Activated CD8-positive, alpha-beta T cell treated with anti-CD3 and anti-CD28 coated beads for 36 hours (primary cell): ENCODE results near the gene CAMSAP3. TPM values are rescaled to one million over a fixed set of nuclear protein-coding genes. Genes with fewer than 3 reads are reported as not detected.
A peak's percentile ranks its signal among the peaks of the same experiment; 100 is the strongest.

ENCODE experiments used
- ATAC-seq: fragments of 200-7000 bp; cut with Tn5 transposase; one replicate; pipeline ENCODE4 v1.10.0; 2021; ENCODE audit warnings: mild to moderate bottlenecking, moderate library complexity
- CTCF ChIA-PET: fragments of 350-600 bp; sonication (Branson Sonifier 250); formaldehyde crosslinking; loops from one replicate; lab custom pipeline; 2021; ENCODE audit warnings: antibody characterized with exemption; lab: Charles Lee
- POLR2A ChIA-PET: fragments of 350-600 bp; sonication (Branson Sonifier 250); formaldehyde crosslinking; loops from one replicate; lab custom pipeline; 2021; ENCODE audit warnings: antibody characterized with exemption; lab: Charles Lee
- DNase-seq: peaks from one replicate; pipeline ENCODE4 v3.0.0-alpha.2; 2020
- H3K27ac Mint-ChIP-seq: one replicate; pipeline ENCODE4 v1.8.0; 2021; ENCODE audit warnings: mild to moderate bottlenecking, mixed read lengths
- H3K27me3 Mint-ChIP-seq: one replicate; pipeline ENCODE4 v1.8.0; 2021; ENCODE audit warnings: mixed read lengths
- H3K36me3 Mint-ChIP-seq: one replicate; pipeline ENCODE4 v1.8.0; 2021; ENCODE audit warnings: low read depth, mixed read lengths
- H3K4me1 Mint-ChIP-seq: one replicate; pipeline ENCODE4 v1.8.0; 2021; ENCODE audit warnings: low read depth, mixed read lengths
- H3K4me3 Mint-ChIP-seq: one replicate; pipeline ENCODE4 v1.8.0; 2021; ENCODE audit warnings: mild to moderate bottlenecking, moderate library complexity, mixed read lengths
- H3K9me3 Mint-ChIP-seq: one replicate; pipeline ENCODE4 v1.8.0; 2021; ENCODE audit warnings: mixed read lengths
- intact Hi-C: fragments of 100-400 bp; cut with micrococcal nuclease; formaldehyde crosslinking; loops from one replicate; pipeline ENCODE4 v1.10.0; 2022
- total RNA-seq, 2 experiments: library from RNA; stranded (reverse); gene quantifications; one replicate each; pipeline ENCODE4 v1.2.3, GENCODE V29; 2021
- TF ChIP-seq, protein P1 (sequence below): fragments of 200-600 bp; IDR thresholded peaks from one replicate; pipeline ENCODE4 v1.8.0; 2022; ENCODE audit warnings: antibody characterized with exemption, mild to moderate bottlenecking

Gene CAMSAP3
- total RNA-seq, 2 experiments from 2014 or later: 0.25 to 0.63 TPM

DNA sequence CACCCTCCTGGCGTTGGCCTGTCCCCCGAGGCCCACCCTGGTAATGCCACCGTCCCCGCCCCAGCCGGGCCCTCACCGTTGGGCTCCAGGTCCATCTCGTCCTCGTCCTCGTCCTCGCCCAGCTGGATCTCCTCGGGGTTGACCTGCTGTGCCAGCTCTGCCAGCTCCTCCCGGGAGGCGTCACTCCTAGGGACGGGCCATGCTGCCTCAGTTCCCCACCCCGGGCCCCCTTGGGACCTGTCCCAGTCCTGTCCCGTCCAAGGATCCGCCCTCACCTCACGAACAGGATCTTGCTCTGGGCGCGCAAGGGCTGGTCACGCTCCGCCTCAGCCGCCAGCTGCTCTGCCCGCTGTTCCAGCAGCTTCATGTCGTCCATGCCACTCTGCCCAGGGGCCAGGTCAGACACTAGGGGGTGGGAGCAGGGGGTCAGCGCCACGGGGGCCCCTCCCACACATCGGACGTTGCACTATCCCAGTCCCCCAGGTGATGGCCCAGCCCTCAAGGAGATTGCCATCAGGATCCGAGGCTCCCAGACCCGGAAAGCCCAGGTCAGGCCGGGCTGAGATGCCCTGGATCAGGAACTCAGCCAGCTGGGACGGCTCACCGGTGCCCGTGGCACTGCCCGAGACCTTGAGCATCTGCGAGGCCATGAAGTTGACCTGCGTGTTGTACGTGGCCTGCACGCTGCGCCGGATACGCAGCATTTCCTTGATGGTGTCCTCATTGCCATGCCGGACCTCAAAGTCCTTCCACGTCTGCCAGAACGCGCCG, 24.2 kb downstream of the CAMSAP3 start:
- Mint-ChIP-seq H3K9me3 (no peaks in the 10 kb centered on the region), H3K4me1 (no peaks in the 10 kb centered on the region), H3K4me3 (no peak overlapping the region), H3K27me3 (no peaks in the 10 kb centered on the region), H3K27ac (no peak overlapping the region), H3K36me3 (peaks cover 23% of the 10 kb centered on the region)
- ATAC-seq: no peak
- TF ChIP-seq, protein P1, sequence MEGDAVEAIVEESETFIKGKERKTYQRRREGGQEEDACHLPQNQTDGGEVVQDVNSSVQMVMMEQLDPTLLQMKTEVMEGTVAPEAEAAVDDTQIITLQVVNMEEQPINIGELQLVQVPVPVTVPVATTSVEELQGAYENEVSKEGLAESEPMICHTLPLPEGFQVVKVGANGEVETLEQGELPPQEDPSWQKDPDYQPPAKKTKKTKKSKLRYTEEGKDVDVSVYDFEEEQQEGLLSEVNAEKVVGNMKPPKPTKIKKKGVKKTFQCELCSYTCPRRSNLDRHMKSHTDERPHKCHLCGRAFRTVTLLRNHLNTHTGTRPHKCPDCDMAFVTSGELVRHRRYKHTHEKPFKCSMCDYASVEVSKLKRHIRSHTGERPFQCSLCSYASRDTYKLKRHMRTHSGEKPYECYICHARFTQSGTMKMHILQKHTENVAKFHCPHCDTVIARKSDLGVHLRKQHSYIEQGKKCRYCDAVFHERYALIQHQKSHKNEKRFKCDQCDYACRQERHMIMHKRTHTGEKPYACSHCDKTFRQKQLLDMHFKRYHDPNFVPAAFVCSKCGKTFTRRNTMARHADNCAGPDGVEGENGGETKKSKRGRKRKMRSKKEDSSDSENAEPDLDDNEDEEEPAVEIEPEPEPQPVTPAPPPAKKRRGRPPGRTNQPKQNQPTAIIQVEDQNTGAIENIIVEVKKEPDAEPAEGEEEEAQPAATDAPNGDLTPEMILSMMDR: no peak
- intact Hi-C loops: no loop called here
- DNase-seq: no peak
- CTCF ChIA-PET: no interaction called here
- POLR2A ChIA-PET: interaction anchor here (1.4 to 3.3 kb wide), 2 partner anchors 13 to 15 kb away, joined by 3 to 10 read pairs; partner anchors contain the start of gene PCP2

DNA sequence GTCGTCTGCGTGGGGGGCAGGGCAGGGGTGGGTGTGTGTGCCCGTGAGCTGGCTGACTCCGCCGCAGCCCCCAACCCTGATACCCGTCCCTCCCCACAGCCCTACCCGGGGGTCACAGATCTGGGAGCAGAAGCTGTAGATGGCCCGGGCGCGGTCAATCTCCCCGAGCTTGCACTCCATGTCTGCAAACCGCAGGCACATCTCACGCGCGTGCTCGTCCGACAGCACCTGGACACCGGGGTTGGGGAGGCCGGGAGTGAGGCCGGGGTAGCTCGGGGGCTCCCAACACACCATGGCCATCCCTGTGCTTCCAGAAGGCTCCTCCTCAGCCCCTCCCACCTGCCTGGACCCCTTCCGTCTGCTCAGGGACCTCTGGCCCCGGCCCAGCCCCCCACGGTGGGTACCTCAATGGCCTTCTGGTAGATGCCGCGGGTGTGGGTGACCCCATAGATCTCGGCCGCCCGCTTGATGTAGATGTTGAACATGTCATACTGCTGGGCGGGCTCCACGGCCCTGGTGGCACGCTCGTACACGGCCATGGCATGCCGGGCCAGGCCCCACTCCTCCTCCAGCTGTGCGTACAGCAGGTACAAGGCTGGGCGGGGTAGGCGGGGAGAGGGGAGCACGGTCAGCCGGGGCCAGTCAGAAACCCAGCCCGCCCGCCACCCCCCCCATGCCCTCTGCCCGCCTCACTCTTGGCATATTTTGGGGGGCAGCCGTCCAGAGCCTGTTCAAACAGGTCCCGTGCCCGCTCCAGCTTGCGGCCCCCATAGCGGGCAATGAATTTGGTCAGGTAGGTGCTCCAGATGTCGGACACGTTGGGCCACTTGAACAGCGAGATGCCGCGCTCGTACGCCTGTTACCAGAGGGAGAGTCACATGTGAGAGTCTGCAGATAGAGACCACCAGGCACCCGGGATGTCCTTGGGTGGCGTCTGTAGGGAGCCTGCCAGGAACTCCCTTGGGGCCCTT, 25.1 kb downstream of the CAMSAP3 start:
- POLR2A ChIA-PET: interaction anchor here (0.6 to 1.4 kb wide), 3 partner anchors 13 to 385 kb away, joined by 3 to 4 read pairs (median 3); partner anchors contain the start of genes PCP2 and STXBP2
- intact Hi-C loops: no loop called here
- H3K4me1 Mint-ChIP-seq: no peaks in the 10 kb centered on the region
- H3K27ac Mint-ChIP-seq: no peak overlapping the region
- no peaks in the 10 kb centered on the region for H3K27me3 Mint-ChIP-seq
- no peaks in the 10 kb centered on the region for H3K9me3 Mint-ChIP-seq
- DNase-seq (no peak), ATAC-seq (no peak)
- no peak overlapping the region for H3K4me3 Mint-ChIP-seq
- TF ChIP-seq, protein P1: no peak
- peaks cover 23% of the 10 kb centered on the region for H3K36me3 Mint-ChIP-seq
- CTCF ChIA-PET: no interaction called here

DNA sequence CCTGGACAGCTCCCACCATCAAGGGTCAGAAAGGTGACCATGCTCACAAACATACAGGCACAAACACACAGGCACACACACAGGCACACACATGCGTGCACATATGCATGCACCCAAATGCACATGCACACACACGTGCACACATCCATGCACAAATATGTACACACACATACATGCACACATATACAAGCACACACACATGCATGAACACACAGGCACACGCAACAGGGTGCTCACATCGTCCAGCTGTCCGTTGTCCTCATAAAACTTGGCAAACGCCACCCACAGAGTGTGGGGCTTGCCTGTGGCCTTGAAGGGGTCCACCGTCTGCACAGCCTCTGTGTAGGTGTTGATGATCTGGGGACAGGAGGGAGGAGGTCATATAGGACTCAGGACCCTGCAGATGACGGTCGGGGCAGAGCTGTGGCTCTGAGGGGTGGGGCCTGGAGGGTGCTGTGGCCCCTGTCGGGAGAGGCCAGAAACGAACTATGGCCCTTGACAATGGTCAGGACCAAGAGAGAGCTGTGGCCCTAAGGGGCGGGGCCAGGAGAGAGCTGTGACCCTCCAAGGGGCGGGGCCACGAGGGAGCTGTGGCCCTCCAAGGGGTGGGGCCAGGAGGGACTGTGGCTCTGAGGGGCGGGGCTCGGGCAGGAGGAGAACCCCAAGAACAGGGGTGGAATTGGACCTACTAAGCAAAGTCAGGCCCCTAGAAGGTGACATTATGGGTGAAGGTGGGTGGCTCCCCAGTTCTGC, 27.4 kb downstream of the CAMSAP3 start:
- TF ChIP-seq, protein P1: no peak
- no peak for DNase-seq
- no peaks in the 10 kb centered on the region for H3K9me3 Mint-ChIP-seq
- peak; percentile 74 for ATAC-seq
- no peak overlapping the region for H3K4me3 Mint-ChIP-seq
- peaks cover 18% of the 10 kb centered on the region for H3K36me3 Mint-ChIP-seq
- CTCF ChIA-PET: interaction anchor here (0.6 kb wide), 1 partner anchor 246 kb away, joined by 3 read pairs; no protein-coding TSS in a partner anchor
- intact Hi-C loops: no loop called here
- POLR2A ChIA-PET: interaction anchor here (1.0 kb wide), 1 partner anchor 10 kb away, joined by 4 read pairs; the partner anchor contains the start of gene PCP2
- H3K4me1 Mint-ChIP-seq: peaks cover 11% of the 10 kb centered on the region
- no peak overlapping the region for H3K27ac Mint-ChIP-seq
- no peaks in the 10 kb centered on the region for H3K27me3 Mint-ChIP-seq

DNA sequence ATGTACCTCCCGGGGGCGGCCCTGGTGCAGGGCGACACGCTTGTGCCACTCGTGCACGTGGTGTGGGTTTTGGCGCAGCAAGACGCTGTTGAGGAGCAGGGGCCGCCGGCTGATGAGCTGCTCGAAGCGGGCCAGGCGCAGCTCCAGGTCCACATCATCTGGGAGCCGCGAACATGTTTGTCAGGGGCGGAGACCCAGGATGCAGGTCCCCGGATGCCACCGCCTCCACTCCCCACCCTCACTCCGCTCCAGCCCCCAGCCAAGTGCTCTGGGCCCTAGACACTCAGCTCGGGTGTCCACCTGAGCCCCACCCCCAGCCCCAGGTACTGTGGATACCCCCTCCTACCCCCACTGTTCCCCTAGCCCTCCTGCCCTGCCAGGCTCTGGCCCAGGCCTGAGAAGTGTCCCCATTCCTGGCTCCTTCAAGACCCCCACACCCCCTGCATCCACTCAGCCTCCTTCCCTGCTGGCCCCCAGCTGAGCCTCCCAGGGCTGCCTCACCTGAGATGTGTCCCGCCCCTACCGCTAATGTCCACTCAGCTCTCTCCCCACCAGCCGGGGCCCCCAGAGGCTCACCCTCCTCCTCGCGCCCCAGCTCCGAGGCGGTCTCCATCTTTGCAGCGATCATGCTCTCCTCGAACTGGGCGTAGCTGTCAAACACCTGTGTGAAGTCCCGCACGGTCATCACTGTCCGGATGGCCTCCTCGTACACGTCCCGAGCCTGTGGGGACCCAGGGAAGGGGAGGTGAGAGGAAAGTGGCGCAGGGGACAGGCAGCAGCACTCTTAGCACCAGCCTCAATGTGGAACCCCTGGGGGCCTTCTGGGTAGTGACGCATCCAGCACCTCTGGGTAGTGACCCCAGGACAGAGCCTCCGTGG, 28.3 kb downstream of the CAMSAP3 start:
- Mint-ChIP-seq H3K4me1 (peaks cover 19% of the 10 kb centered on the region), H3K27me3 (no peaks in the 10 kb centered on the region), H3K9me3 (no peaks in the 10 kb centered on the region), H3K36me3 (peaks cover 14% of the 10 kb centered on the region), H3K4me3 (no peak overlapping the region), H3K27ac (no peak overlapping the region)
- ATAC-seq (no peak), DNase-seq (no peak)
- TF ChIP-seq, protein P1: no peak
- ChIA-PET POLR2A (interaction anchor here (1.0 kb wide), 1 partner anchor 54 kb away, joined by 3 read pairs; no protein-coding TSS in a partner anchor), CTCF (interaction anchor here (0.6 to 1.8 kb wide), 2 partner anchors 57 to 246 kb away, joined by 3 to 4 read pairs; partner anchors contain the start of gene TRAPPC5)
- intact Hi-C loops: no loop called here
